ENCODE results near the gene TSPYL1.
A peak's percentile ranks its signal among the peaks of the same experiment; 100 is the strongest.

The TSPYL1 gene

DNA sequence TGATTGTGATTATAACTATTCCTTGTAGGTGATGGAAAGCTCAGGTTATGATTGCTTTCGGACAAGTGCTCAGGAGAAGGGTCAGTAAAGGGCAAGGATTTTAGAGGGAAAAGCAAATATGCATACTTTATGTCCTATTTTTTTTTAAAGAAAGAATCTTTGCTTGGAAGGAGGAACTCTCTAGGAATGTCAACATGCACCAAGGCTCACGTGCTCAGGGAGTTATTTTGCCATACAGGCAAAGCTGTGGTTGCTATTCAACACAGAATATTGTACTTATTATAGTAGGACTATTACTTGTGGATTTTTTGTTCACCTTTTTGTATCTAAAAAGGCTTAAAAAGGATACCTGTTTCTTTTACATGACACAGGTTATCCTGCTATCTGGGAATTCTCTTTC is 3.0 kb upstream of the TSPYL1 start:
- H3K27ac ChIP-seq, result no peak overlapping the region
- TF ChIP-seq, protein P1, sequence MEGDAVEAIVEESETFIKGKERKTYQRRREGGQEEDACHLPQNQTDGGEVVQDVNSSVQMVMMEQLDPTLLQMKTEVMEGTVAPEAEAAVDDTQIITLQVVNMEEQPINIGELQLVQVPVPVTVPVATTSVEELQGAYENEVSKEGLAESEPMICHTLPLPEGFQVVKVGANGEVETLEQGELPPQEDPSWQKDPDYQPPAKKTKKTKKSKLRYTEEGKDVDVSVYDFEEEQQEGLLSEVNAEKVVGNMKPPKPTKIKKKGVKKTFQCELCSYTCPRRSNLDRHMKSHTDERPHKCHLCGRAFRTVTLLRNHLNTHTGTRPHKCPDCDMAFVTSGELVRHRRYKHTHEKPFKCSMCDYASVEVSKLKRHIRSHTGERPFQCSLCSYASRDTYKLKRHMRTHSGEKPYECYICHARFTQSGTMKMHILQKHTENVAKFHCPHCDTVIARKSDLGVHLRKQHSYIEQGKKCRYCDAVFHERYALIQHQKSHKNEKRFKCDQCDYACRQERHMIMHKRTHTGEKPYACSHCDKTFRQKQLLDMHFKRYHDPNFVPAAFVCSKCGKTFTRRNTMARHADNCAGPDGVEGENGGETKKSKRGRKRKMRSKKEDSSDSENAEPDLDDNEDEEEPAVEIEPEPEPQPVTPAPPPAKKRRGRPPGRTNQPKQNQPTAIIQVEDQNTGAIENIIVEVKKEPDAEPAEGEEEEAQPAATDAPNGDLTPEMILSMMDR (conservative IDR thresholded peaks at IDR 0.05), result no peak

DNA sequence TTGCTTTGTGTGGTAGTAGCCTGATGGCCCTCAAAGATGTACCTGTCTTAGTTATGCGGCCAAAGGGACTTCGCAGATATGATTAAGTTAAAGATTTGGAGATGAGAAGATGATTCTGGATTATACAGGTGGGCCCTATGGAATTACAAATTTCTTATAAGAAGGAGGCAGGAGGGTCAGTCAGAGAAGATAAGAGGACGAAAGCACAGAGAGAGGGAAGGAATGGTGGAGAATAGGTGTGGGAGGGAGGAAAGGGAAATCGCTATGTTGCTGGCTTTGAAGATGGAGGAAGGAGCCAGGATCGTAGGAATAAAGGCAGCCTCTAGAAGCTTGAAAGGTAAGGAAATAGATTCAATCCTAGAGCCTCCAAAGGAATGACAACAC is 1.2 kb upstream of the TSPYL1 start:
- TF ChIP-seq, protein P1 (conservative IDR thresholded peaks at IDR 0.05), result no peak
- peak overlapping the region; percentile 96 for H3K27ac ChIP-seq

DNA sequence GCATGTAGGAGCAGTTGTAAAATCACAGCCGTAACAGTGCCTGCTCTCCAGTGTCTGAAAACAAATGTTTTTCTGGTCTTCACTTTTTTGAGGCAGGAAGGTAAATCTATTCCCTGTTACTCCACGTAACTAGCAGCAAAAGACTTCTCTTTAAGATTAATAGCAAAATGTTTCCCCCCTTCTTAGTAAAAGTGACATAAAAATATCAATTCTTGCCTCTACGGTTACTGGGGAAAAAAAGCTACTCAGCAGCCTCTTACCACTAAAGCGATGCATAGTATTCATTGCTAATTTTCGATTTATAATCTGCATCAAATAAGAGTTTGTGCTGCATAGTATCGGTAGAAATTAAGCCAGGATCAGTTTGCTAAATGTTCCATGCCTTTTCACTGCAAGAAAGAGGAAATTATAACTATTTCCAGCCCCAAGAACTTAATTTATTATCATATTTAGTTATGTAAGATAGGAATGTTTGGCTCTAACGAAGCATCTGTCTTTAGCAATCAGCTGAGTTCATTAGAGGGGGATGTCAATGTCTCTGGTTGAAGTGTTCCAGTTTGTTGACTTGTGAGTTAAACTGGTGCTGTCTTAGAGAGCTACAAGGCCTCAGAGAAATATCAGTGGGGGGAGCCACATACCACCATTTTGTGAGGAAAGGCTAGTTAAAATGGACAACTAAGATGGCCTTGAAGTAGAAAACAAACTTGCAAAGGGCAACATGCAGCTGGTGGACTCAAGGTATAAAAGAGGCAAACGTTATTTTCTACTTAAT is 617 bp upstream of the TSPYL1 start:
- TF ChIP-seq, protein P1 (conservative IDR thresholded peaks at IDR 0.05), result no peak
- H3K27ac ChIP-seq, result peak overlapping the region; percentile 96

DNA sequence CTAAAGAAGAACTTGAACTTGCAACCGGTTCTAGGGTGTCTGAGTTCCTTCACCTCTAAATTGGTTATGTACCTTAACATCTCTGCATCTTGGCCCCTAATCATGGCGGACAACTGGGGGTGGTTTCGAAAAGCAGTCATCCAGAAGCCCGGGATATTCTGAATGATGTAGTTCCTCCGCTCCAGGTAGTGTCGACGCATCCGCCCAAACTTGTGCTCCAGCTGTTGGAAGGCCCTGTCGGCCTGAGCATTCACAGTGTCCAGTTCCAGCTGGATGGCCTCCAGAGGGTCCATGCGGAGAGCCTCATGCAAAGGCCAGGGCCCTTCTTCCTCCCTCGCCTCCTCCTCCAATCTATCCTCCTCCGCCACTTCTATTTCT is 887 bp downstream of the TSPYL1 start:
- peak overlapping the region; percentile 96 for H3K27ac ChIP-seq
- TF ChIP-seq, protein P1 (conservative IDR thresholded peaks at IDR 0.05), result no peak

DNA sequence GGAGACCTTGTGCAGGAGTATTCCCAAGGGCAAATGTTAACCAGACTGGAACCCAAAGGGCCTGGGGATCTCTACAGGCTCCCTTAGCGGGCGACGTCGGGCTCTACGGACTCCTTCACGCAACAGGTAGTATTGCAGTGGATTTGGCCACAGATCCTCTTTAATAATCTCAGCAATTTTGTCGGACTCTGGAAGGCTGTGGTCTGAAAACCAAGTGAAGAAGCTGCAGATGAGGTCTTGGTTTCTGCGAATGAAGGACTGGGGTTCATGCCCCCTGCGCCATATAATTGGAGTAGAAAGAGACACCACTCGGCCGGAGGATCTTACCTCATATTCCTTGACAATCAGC is 1.3 kb downstream of the TSPYL1 start:
- TF ChIP-seq, protein P1 (conservative IDR thresholded peaks at IDR 0.05), result no peak
- H3K27ac ChIP-seq, result peak overlapping the region; percentile 96

DNA sequence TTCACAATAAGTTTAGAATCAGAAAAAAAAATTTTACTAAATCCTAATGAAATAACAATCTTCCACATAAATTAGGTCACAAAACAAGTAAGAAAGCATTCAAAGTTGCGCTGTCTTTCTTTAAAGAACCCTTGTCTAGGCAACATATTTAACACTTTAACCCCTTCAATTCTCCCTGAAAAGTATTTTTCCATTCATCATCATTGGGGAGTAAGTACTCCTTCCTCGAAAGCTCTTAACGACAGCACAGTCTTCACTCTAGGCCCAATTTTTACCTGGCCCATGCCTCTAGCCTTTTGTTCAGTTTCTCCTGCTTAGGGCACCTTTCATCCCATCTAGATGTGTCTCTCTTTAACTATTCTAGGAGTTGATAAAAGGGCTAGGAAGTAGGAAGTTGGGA is 2.6 kb downstream of the TSPYL1 start:
- TF ChIP-seq, protein P1 (conservative IDR thresholded peaks at IDR 0.05), result no peak

DNA sequence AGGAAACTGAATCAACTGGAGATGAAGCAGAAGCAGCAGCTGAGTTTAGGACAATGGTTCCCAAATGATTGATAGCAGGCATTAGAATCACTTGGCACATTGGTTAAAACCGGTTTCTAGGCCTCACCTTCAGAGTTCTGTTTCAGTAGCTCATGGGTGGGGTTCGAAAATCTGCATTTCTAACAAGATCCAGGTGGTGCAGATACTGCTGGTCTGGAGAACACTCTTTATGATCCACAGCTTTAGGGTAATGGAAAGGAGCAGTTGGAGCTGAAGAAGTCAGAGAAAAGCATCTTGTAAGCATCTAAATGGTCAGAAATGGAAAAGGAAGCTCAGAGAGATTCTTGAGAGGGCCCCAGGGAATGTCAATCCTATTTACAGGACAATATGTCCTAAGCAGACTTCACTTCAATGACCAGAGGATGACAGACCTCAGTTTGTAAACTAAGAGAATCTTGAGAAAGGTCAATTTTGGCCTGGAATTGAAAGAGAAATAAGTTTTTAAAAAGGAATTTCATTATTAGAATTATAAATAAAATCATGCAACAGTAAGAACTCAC is 8.5 kb downstream of the TSPYL1 start:
- TF ChIP-seq, protein P1 (conservative IDR thresholded peaks at IDR 0.05), result no peak
- H3K27ac ChIP-seq, result no peak overlapping the region

More for the DNA sequence above, 2.6 kb downstream of the TSPYL1 start:
- peak overlapping the region; percentile 96 for H3K27ac ChIP-seq
